Spinal cord (tissue), 10 donors: ENCODE data around the gene PDCD5. TPM values are rescaled to one million over a fixed set of nuclear protein-coding genes. Genes with fewer than 3 reads are reported as not detected.
"Not testable (repeated sequence)": the region's sequence is repeated elsewhere in the genome, so short reads cannot be mapped to it uniquely, and the experiment has no call there.

Source experiments
- DNase-seq, 6 donors: peaks; one replicate each; pipeline versions ENCODE4 v3.0.0 to v3.0.0-alpha.2; 2013 to 2015; ENCODE audit warnings: low spot score in 6 of 6, low read depth in 4 of 6
- H3K27ac ChIP-seq: one replicate; pipeline ENCODE4 v1.5.1; 2013; ENCODE audit warnings: low read depth, low read length, control low read depth
- H3K27me3 ChIP-seq: one replicate; pipeline ENCODE4 v1.6.1; 2013; ENCODE audit warnings: low read length; ENCODE audit not compliant: control insufficient read depth, insufficient read depth
- H3K36me3 ChIP-seq: one replicate; pipeline ENCODE4 v1.6.1; 2013; ENCODE audit warnings: low read length; ENCODE audit not compliant: control insufficient read depth, insufficient read depth
- H3K4me1 ChIP-seq: one replicate; pipeline ENCODE4 v1.6.1; 2013; ENCODE audit warnings: low read length; ENCODE audit not compliant: control insufficient read depth, insufficient read depth
- H3K4me3 ChIP-seq: one replicate; pipeline ENCODE4 v1.5.1; 2013; ENCODE audit warnings: low read depth, low read length, control low read depth
- H3K9me3 ChIP-seq: one replicate; pipeline ENCODE4 v1.6.1; 2013; ENCODE audit warnings: low read length; ENCODE audit not compliant: control insufficient read depth, insufficient read depth
- WGBS: methylation state at CpG from one replicate; pipeline ENCODE4 v1.1.5; 2013; ENCODE audit warnings: missing lambda C conversion rate; ENCODE audit not compliant: insufficient coverage; 5-methylcytosine and 5-hydroxymethylcytosine counted together
- polyA plus RNA-seq, 2 donors: library from polyadenylated mRNA; unstranded; fragments of 120-200 nt; gene quantifications; one replicate each; pipeline ENCODE4 v1.2.1, GENCODE V29; 2013; ENCODE audit not compliant: insufficient read length in 2 of 2
- total RNA-seq, 2 donors: library from RNA; depleted of rRNA in 1 of 2; stranded (reverse); fragments of 120-200 nt in 1 of 2; fragments of >200 nt in 1 of 2; gene quantifications; one replicate each; pipeline versions ENCODE4 v1.2.3 to v1.2.4, GENCODE V29; 2013 to 2014
- donor health status: healthy.

Gene PDCD5
- total and polyA plus RNA-seq, 4 donors: 31.1 to 154 (median 133) TPM

DNA sequence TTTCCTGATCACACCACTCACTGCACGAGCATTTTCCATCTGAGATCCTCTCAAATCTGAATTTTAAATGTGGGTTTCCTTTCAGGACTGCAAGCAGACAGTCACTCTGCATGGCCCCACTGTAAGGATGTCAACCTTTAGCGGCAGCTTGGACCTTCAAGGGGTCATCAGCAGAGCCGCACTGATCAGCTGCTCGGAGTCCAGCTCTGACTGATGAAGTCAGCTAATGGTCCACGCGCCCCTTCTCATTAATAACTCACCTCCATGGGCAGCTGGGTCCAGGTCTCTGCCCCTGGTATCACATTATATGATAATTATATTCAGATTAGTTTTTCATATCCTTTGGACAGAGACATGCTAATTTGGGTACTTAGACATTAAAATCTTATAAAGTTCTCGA lies 36.1 kb upstream of the PDCD5 start:
- WGBS: 79% methylated on average over 2 of the region's 7 CpGs

DNA sequence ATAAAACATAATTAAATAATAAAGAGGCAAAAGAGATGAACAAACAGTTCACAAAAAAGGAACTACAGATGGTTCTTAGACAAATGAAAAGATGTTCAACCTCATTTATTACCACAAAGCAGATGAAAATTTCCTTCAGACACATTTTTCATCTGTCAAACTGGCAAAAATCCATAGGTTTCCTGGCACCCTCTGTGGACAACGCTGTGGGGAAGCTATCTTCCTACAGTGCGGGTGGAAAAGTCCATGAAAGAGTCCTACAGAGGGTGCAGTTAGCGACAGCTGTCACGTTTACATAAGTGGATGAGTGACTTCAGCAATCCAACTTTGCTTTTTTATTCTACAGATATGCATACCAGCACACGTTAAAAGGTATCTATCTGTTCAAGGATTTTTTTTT lies 30.3 kb upstream of the PDCD5 start:
- WGBS: no CpG with 5 or more reads among the region's 5 CpGs
- DNase-seq: peak in 2 of 6 donors; percentile 42 to 48
- H3K4me1 ChIP-seq: no peaks in the 10 kb centered on the region
- H3K27ac ChIP-seq: no peak overlapping the region
- H3K9me3 ChIP-seq: no peaks in the 10 kb centered on the region
- no peak overlapping the region for H3K4me3 ChIP-seq
- H3K27me3 ChIP-seq: no peaks in the 10 kb centered on the region
- H3K36me3 ChIP-seq: no peaks in the 10 kb centered on the region

More for the DNA sequence above, 36.1 kb upstream of the PDCD5 start:
- Histone ChIP-seq H3K4me3 (no peak overlapping the region), H3K36me3 (no peaks in the 10 kb centered on the region), H3K9me3 (no peaks in the 10 kb centered on the region), H3K4me1 (no peaks in the 10 kb centered on the region), H3K27ac (no peak overlapping the region), H3K27me3 (no peaks in the 10 kb centered on the region)
- DNase-seq: no peak

DNA sequence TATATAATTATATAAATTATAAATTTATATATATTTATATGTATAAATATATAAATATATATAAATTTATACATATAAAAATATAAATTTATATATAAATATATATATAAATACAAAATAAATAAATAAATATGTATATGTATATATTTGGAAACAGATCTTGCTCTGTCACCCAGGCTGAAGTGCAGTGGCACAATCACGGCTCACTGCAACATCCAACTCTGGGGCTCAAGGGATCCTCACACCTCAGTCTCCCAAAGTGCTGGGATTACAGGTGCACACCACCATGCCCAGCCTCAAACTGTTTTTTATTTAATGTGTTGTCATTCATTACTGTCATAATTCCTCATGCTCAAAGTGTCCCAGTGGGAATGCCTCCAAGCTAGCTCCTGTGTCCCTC lies 25.2 kb upstream of the PDCD5 start:
- no peaks in the 10 kb centered on the region for H3K4me1 ChIP-seq
- no CpG with 5 or more reads among the region's 1 CpG for WGBS
- peak in 1 of 6 donors; percentile 16 for DNase-seq
- H3K36me3 ChIP-seq: no peaks in the 10 kb centered on the region
- H3K27me3 ChIP-seq: no peaks in the 10 kb centered on the region
- H3K4me3 ChIP-seq: no peak overlapping the region
- H3K27ac ChIP-seq: no peak overlapping the region
- no peaks in the 10 kb centered on the region for H3K9me3 ChIP-seq

DNA sequence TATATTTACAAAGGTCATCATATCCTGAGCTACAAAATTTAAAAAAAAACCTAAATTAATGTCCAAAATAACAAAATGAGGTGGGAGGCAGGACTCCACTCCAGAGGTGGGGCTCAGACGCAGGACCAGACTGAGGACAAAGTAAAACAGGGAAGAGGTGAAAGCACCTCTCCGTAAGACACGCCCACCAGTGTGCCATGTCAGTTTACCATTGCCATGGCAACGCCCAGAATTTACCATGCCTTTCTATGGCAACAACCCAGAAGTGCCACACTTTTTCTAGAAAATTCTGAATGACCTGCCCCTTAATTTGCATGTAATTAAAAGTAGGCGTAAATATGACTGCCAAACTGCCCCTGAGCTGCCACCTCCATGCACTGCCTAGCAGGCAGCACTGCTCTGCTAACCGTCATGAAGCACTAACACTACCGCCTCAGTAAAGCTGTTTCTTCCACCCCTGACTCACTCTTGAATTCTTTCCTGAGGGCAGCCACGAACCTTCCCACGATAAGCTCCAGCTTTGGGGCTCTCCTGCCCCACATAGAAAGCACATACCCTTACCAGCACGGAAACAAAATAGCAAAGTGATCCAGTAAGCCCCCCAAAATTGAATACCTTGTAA lies 22.3 kb upstream of the PDCD5 start:
- H3K36me3 ChIP-seq: no peaks in the 10 kb centered on the region
- no peaks in the 10 kb centered on the region for H3K9me3 ChIP-seq
- H3K27ac ChIP-seq: no peak overlapping the region
- no peak overlapping the region for H3K4me3 ChIP-seq
- WGBS: 36% methylated on average over 9 of the region's 10 CpGs
- no peaks in the 10 kb centered on the region for H3K27me3 ChIP-seq
- no peak for DNase-seq
- H3K4me1 ChIP-seq: no peaks in the 10 kb centered on the region

DNA sequence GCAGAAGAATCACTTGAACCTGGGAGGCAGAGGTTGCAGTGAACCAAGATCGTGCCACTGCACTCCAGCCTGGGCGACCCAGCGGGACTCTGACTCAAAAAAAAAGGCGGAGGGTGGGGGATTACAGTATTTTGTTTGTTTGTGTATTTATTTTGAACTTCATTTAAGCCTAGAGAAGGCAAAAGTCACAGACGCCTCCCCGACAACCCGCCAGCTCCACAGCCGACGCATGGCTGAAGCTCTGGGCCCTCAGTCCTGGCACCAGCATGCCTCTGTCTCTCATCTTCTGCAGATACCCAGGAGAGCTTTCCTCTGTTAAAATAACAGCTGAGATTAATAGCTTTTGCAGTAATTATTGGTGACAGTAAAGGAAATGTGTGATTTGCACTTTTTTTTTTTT lies 17.2 kb upstream of the PDCD5 start:
- Histone ChIP-seq H3K9me3 (no peaks in the 10 kb centered on the region), H3K36me3 (no peaks in the 10 kb centered on the region), H3K27me3 (no peaks in the 10 kb centered on the region), H3K27ac (no peak overlapping the region), H3K4me3 (no peak overlapping the region), H3K4me1 (no peaks in the 10 kb centered on the region)
- no peak for DNase-seq
- WGBS: 100% methylated on average over 2 of the region's 9 CpGs

DNA sequence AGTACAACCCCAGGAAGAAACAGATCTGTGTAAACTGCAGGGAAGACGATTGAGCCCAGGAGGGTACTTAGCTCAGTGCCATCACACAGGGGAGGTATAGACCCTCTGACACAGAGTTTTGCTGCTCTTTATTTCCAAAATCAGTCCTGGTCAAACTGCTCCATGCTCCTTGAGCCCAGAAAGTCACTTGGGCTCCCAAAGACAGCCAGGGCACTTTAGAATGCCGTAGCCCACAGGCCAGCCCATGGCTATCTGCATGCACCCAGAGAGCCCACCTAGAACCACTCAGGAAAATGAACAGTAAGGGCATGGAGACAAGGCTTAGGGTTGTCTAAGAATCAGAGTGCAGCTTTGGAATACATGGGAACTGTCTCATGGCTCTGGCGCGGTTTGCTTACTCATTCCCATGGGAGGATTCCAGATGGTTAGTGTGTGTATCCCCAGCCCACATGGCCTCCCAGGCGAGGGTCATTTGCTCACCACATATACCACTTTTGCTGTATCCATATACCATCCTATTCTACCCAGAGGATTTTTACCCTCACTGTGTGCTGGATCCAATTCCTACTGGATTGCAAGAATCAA lies 14.7 kb upstream of the PDCD5 start:
- H3K9me3 ChIP-seq: no peaks in the 10 kb centered on the region
- no peaks in the 10 kb centered on the region for H3K27me3 ChIP-seq
- no peak overlapping the region for H3K4me3 ChIP-seq
- DNase-seq: no peak
- 81% methylated on average over 2 of the region's 5 CpGs for WGBS
- H3K4me1 ChIP-seq: peaks cover 6% of the 10 kb centered on the region
- H3K36me3 ChIP-seq: no peaks in the 10 kb centered on the region
- no peak overlapping the region for H3K27ac ChIP-seq

DNA sequence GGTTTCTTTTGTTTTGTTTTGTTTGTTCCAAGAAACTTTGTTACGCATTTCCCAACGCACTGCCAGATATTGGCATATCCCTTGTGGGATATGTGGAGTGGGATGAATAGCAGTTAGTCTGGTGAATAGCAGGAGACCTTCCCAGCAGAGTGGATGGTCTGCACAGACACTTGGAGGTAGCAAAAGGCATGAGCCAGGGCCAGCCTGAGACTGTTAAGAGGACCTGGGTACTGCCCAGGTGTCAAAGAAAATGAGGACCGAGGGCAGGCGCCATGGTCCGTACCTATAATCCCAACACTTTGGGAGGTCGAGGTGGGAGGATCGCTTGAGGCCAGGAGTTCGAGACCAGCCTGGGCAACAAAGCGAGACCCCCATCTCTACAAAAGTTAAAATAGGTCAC lies 13.5 kb upstream of the PDCD5 start:
- peaks cover 6% of the 10 kb centered on the region for H3K4me1 ChIP-seq
- H3K9me3 ChIP-seq: no peaks in the 10 kb centered on the region
- no peaks in the 10 kb centered on the region for H3K36me3 ChIP-seq
- no peak for DNase-seq
- WGBS: 96% methylated on average over 3 of the region's 9 CpGs
- no peaks in the 10 kb centered on the region for H3K27me3 ChIP-seq
- no peak overlapping the region for H3K27ac ChIP-seq
- H3K4me3 ChIP-seq: no peak overlapping the region

DNA sequence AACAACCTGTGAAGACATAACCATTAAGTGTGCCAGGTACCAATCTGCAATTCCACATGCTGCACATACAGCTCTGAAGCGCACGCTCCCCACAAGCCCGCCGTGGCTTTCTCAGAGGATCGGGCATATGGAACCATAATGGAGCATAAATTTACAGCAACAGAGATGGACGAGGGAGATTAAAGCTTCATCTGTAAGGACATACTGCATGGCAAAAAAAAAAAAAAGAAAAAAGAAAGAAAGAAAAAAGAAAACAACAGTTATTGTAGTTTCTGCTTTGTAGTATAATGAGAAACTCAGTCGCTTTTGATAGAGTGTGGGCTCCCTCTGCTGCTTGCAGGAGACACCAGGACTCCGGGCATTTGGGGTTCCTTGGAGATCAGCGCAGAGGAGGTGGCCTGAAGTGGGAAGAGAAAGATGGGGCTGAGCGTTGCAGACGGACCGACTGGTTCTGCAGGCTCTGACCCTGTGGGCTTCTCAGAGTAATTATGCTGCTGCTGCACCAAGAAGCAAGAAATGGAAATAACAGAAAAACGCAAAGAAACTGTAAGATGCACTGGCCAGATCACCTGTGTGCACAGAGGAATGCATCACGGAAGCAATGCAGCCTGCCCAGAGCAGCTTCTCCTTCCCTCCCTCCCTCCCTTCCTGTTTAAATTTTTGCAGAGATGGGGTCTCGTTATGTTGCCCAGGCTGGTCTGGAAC lies 10.8 kb upstream of the PDCD5 start:
- H3K4me3 ChIP-seq: no peak overlapping the region
- no peak overlapping the region for H3K27ac ChIP-seq
- peaks cover 6% of the 10 kb centered on the region for H3K4me1 ChIP-seq
- DNase-seq: peak; percentile 24 to 94 (median 56)
- no peaks in the 10 kb centered on the region for H3K9me3 ChIP-seq
- no peaks in the 10 kb centered on the region for H3K36me3 ChIP-seq
- WGBS: 46% methylated on average over 14 of the region's 15 CpGs
- no peaks in the 10 kb centered on the region for H3K27me3 ChIP-seq

DNA sequence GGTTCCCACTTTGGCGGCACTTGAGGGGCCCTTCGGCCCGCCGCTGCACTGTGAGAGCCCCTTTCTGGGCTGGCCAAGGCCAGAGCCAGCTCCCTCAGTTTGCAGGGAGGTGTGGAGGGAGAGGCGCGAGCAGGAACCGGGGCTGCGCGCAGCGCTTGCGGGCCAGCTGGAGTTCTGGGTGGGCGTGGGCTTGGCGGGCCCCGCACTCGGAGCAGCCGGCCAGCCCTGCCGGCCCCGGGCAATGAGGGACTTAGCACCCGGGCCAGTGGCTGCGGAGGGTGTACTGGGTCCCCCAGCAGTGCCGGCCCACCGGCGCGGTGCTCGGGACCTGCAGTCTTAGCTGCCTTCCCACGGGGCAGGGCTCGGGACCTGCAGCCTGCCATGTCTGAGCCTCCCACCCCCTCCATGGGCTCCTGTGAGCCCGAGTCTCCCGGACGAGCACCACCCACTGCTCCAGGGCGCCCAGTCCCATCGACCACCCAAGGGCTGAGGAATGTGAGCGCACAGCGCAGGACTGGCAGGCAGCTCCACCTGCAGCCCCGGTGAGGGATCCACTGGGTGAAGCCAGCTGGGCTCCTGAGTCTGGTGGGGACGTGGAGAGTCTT lies 9.4 kb upstream of the PDCD5 start:
- H3K27me3 ChIP-seq, H3K27ac ChIP-seq, H3K9me3 ChIP-seq, H3K36me3 ChIP-seq, H3K4me3 ChIP-seq, H3K4me1 ChIP-seq, DNase-seq: not testable (repeated sequence)
- 87% methylated on average over 15 of the region's 36 CpGs for whole genome bisulfite sequencing
